ENCODE results near the gene CARD9.

- TF ChIP-seq CTCF (conservative IDR thresholded peaks at IDR 0.05 in 1 of 2, IDR thresholded peaks at IDR 0.05 in 1 of 2; ENCODE audit: low read depth in 1 of 2, low read length in 2 of 2) (no peak), EZH2 (IDR thresholded peaks at IDR 0.05; ENCODE audit: low read length, missing control alignments) (no peak)
These were observed 28.8 kb downstream of the CARD9 start for GRCh38 chr9:136344544-136345280.

Data from fibroblast of lung (primary cell).